Skeletal muscle satellite cell (primary cell): ENCODE results near the gene TLE3.
"Not testable (repeated sequence)": the region's sequence is repeated elsewhere in the genome, so short reads cannot be mapped to it uniquely, and the experiment has no call there.

Experiments used
- H3K27me3 ChIP-seq: 2 replicates; pipeline ENCODE4 v1.7.0; 2013; ENCODE audit warnings: low read length; ENCODE audit not compliant: control insufficient read depth, insufficient read depth
- H3K36me3 ChIP-seq: 2 replicates; pipeline ENCODE4 v1.7.0; 2013; ENCODE audit warnings: mild to moderate bottlenecking, control low read depth, low read length; ENCODE audit not compliant: insufficient read depth
- H3K4me1 ChIP-seq: 2 replicates; pipeline ENCODE4 v1.7.0; 2013; ENCODE audit warnings: low read length; ENCODE audit not compliant: control insufficient read depth, insufficient read depth
- H3K4me2 ChIP-seq: 2 replicates; pipeline ENCODE4 v1.7.0; 2013; ENCODE audit warnings: mild to moderate bottlenecking, low read length
- H3K4me3 ChIP-seq: 2 replicates; pipeline ENCODE4 v1.7.0; 2013; ENCODE audit warnings: low read length
- H3K9ac ChIP-seq: 2 replicates; pipeline ENCODE4 v1.7.0; 2013; ENCODE audit warnings: mild to moderate bottlenecking, low read depth, low read length, moderate library complexity
- H3K9me3 ChIP-seq: replicated peaks from 2 replicates; pipeline ENCODE4 v1.7.0; 2013; ENCODE audit warnings: mild to moderate bottlenecking, control low read depth, low read length

Gene TLE3

DNA sequence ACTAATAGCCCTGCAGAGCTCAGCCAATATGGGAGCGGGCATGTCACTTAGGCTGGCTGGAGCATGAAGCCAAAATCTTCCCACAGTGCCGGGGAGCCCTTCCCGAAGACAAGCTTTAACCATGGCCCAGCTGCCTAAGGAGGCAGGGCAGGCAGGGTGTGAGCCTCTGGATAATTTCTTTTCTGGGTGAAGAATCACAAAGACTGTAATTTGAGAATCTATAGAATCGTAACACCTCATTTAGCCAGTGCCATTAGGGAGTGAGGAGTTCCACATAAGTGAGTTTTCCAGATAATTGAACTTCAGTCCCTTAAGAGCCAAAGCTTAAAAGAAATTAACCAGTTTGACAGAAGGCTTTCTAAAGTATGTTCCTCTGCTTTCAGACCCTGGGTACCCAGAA is 40.2 kb upstream of the TLE3 start:
- H3K9me3 ChIP-seq, result no peaks in the 10 kb centered on the region
- H3K9ac ChIP-seq, result no peak overlapping the region
- H3K36me3 ChIP-seq, result no peaks in the 10 kb centered on the region
- H3K4me3 ChIP-seq, result no peak overlapping the region
- peaks cover 13% of the 10 kb centered on the region for H3K4me1 ChIP-seq
- peaks cover 42% of the 10 kb centered on the region for H3K27me3 ChIP-seq
- no peak overlapping the region for H3K4me2 ChIP-seq

DNA sequence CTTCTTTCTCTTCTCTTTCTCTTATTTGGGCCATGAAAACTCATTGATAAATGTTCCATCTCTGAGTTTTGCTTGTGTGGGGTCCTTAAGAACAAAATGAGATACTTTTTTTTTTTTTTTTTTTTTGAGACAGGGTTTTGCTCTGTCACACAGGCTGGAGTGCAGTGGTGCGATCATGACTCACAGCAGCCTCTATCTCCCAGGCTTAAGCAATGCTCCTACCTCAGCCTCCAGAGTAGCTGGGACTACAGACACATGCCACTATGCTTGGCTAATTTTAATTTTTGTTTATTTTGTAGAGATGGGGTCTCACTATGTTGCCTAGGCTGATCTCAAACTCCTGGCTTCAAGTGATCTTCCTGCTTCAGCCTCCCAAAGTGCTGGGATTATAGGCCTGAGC is 39.3 kb upstream of the TLE3 start:
- H3K36me3 ChIP-seq, H3K9ac ChIP-seq, H3K4me2 ChIP-seq, H3K4me3 ChIP-seq, H3K4me1 ChIP-seq, H3K9me3 ChIP-seq: not testable (repeated sequence)
- peaks cover 51% of the 10 kb centered on the region for H3K27me3 ChIP-seq

DNA sequence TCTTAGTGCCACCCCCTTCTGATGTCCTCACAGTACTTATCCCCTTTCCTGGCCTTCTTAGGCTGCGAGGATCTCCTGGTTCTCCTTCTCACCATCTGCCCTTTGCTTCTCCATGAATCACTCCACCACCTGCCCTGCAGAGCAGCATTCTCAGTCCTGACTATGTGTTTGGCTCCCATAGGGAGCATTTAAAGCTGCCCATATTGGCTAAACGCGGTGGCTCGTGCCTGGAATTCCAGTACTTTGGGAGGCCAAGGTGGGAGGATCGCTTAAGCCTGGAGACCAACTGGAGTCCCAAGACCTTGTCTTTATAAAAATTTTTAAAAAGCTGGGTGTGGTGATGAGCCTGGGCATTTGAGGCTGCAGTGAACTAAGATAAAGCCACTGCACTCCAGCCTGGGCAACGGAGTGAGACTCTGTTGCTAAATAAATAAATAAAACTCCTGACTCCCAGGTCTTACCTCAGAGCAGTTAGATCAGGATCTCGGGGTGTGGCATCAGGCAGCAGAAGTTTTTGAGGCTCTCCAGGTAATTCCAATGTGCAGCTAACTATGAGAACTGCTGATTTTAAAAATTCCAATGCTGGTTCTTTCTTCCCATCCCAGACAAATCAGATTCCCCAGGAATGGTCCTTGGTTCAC is 36.2 kb upstream of the TLE3 start:
- Histone ChIP-seq H3K4me1 (no peaks in the 10 kb centered on the region), H3K9ac (no peak overlapping the region), H3K36me3 (no peaks in the 10 kb centered on the region), H3K9me3 (no peaks in the 10 kb centered on the region), H3K4me2 (no peak overlapping the region), H3K27me3 (peaks cover 52% of the 10 kb centered on the region), H3K4me3 (no peak overlapping the region)

DNA sequence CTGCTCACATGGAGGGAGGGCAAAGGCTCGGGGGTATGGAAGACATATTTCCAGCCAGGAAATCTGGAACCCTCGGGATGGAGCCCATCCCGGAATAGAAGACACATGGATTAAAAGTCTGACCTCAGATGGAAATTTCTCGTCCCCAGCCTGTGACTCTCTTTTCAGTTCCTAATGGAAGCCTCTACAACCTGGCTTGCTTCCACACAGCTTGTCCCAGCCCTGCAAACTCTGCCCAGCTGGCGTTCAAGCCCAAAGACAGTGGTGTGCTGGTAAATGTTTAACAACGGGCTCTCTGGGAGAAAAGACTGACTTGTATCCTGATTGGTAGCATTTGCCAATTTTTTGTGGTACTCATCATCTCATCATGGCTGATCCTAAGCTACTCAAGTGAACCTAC is 35.6 kb upstream of the TLE3 start:
- Histone ChIP-seq H3K9me3 (no peaks in the 10 kb centered on the region), H3K9ac (no peak overlapping the region), H3K4me1 (no peaks in the 10 kb centered on the region), H3K4me3 (no peak overlapping the region), H3K4me2 (no peak overlapping the region), H3K36me3 (no peaks in the 10 kb centered on the region), H3K27me3 (peaks cover 53% of the 10 kb centered on the region)

DNA sequence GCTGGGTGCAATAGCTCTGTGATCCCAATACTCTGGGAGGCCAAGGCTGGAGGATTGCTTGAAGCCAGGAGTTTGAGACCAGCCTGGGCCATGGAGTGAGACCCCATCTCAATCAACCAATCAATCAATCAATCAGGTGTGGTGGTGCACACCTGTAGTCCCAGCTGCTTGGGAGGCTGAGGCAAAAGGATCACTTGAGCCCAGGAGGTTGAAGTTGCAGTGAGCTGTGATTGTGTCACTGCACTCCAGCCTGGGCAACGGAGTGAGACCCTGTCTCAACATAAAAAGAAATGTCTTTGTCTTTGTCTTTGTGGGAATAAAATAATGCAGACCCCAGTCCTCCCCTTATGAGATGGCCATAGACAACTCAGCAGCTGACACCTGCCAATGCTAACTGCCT is 34.9 kb upstream of the TLE3 start:
- H3K4me2 ChIP-seq, result no peak overlapping the region
- no peaks in the 10 kb centered on the region for H3K36me3 ChIP-seq
- H3K9me3 ChIP-seq, result no peaks in the 10 kb centered on the region
- no peaks in the 10 kb centered on the region for H3K4me1 ChIP-seq
- H3K27me3 ChIP-seq, result peaks cover 53% of the 10 kb centered on the region
- no peak overlapping the region for H3K9ac ChIP-seq
- no peak overlapping the region for H3K4me3 ChIP-seq

DNA sequence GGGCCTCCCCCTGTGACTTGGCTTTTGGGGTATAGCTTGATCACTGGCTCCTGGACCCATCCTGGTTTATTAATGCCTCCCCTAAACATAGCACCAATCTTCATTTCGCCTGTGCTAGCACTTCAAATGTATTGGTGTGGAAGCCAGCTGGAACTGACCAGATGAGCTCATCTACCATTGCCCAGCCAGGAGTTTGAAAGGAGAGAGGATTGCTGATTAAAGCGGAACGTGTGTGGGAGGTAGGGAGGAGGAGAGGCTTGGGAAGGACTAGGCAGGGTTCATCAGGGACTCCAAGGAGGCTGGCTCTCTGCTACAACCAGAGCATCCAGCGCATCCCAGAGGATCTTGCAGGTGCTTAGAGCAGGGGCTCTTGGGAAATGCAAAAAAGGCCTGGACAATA is 34.4 kb upstream of the TLE3 start:
- no peaks in the 10 kb centered on the region for H3K4me1 ChIP-seq
- no peak overlapping the region for H3K9ac ChIP-seq
- H3K4me3 ChIP-seq, result no peak overlapping the region
- no peak overlapping the region for H3K4me2 ChIP-seq
- H3K9me3 ChIP-seq, result no peaks in the 10 kb centered on the region
- peaks cover 53% of the 10 kb centered on the region for H3K27me3 ChIP-seq
- no peaks in the 10 kb centered on the region for H3K36me3 ChIP-seq

DNA sequence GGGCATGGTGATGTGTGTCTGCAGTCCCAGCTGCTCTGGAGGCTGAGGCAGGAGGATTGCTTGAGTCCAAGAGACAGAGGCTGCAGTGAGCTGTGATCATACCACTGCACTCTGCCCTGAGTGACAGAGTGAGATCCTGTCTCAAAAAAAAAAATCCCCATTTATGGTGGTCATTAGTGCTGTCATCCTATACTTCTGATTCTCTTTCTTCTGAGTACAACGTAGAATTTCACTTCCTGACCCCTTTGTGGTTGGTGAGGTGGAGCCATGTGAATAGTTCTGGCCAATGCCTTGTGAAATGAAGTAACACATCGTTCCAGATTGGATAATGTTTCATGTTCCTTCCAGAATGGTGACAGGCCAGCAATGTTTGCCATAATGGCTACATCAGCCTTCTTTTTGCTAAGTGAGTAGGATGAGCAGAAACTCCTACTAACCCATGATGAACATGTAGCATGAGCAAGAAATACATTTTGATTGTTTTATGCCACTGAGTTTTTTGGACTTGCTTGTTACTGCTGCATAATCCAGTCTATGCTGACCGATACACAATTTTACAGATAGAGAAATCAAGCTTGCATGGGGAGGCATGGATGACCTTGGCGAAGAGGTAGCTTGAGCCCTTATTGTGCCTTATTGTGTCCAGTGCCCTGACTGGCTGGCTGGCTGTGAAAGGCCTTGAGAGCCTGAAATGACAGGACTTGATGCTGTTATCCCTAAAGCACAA is 30.9 kb upstream of the TLE3 start:
- Histone ChIP-seq H3K9ac (no peak overlapping the region), H3K4me2 (no peak overlapping the region), H3K4me3 (no peak overlapping the region), H3K27me3 (peaks cover 65% of the 10 kb centered on the region), H3K4me1 (no peaks in the 10 kb centered on the region), H3K36me3 (no peaks in the 10 kb centered on the region), H3K9me3 (no peaks in the 10 kb centered on the region)

DNA sequence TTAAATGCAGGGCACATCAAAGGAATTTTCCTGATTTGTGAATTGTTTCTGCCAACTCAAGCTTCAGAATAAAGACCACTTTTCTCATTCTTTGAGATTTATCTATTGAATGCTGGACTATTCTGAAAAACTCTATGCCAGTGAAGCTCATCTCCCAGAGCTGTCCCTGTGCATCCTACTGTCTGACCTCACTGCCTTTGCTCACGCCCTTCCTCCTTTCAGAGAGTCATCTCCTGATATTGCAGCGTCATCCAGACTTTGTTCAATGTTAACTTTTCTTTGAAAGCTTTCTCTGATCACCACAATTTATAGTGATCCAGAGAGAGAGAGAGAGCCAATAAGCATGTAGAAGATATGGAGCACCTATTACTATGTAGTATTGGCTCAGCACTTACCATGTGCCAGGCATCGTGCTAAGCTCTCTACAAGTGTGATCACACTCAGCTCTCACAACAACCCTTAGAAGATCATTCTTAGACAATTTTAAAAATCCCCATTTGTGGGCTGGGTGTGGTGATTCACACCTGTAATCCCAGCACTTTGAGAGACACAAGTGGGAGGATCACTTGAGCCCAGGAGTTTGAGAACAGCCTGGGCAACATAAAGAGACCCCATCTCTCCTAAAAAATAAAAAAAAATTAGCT is 30.2 kb upstream of the TLE3 start:
- Histone ChIP-seq H3K9ac (no peak overlapping the region), H3K9me3 (no peaks in the 10 kb centered on the region), H3K4me2 (no peak overlapping the region), H3K36me3 (no peaks in the 10 kb centered on the region), H3K27me3 (peaks cover 60% of the 10 kb centered on the region), H3K4me3 (no peak overlapping the region), H3K4me1 (no peaks in the 10 kb centered on the region)

DNA sequence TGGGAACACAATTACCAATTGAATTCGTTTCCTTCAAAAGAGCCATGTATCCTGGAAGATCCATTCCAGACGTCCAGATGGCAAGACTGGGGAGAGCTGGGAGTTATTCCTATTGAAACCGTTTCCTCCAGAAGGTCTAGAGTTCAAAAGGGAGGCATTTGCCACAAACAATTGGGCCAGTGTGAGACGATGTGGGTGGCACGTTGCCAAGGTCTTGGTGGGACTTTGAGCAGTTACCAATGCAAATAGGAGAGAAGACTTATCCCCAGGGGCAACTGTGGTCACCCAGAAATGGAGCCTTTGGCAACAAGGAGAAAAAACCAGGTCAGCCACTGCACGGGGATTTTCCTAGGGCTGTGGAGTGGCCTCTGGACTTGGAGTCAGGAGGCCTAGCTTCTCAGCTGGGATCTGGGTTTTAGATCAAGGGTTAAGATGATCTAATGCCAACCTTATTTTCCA is 29.6 kb upstream of the TLE3 start:
- no peak overlapping the region for H3K4me2 ChIP-seq
- H3K4me1 ChIP-seq, result peaks cover 3% of the 10 kb centered on the region
- H3K9me3 ChIP-seq, result no peaks in the 10 kb centered on the region
- H3K9ac ChIP-seq, result no peak overlapping the region
- H3K36me3 ChIP-seq, result no peaks in the 10 kb centered on the region
- H3K4me3 ChIP-seq, result no peak overlapping the region
- H3K27me3 ChIP-seq, result peaks cover 54% of the 10 kb centered on the region

DNA sequence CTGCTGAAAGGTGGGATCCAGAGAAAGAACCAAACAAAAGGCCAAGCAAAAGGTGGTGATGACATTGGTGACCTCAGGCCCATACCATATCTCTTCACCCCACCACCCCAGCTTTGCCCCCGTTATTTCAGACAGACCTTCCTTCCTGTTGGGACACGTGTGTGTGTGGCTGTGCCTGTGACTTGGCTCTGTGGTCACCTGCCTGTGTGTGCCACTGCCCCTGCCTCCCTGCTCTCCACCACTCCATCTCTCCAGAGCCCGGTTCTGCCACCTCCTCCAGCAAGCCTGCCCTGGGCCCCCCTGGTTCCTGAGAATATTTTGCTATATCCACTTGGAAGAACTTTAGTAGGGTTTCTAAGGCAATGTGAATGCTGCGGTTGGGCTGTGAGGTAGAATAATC is 28.6 kb upstream of the TLE3 start:
- no peak overlapping the region for H3K9ac ChIP-seq

DNA sequence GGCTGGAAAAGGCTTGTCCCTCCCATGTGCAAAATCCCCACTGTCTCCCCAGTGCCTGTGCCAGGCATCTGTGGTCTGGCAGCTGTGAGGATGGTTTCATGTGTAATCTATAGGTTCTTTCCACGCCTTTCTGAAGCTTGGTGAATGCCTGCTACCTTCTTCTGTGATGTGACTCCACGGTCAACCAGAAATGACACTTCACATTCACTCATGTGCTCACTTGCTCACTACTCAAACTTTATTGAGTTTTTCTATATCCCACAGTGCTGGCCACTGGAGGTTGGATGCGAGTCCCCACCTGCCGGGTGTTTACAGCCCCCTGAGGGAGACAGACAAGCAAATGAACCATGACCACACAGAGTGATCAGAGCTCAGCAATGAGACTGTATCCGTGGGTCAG is 27.9 kb upstream of the TLE3 start:
- Histone ChIP-seq H3K9ac (no peak overlapping the region), H3K4me3 (no peak overlapping the region), H3K4me2 (no peak overlapping the region), H3K27me3 (peaks cover 44% of the 10 kb centered on the region), H3K36me3 (no peaks in the 10 kb centered on the region), H3K4me1 (peaks cover 16% of the 10 kb centered on the region), H3K9me3 (no peaks in the 10 kb centered on the region)

More for the DNA sequence above, 28.6 kb upstream of the TLE3 start:
- Histone ChIP-seq H3K36me3 (no peaks in the 10 kb centered on the region), H3K4me3 (no peak overlapping the region), H3K4me1 (peaks cover 12% of the 10 kb centered on the region), H3K9me3 (no peaks in the 10 kb centered on the region), H3K27me3 (peaks cover 45% of the 10 kb centered on the region), H3K4me2 (no peak overlapping the region)
